NT2/D1 (cell line): ENCODE data around the gene LRRC8C.

Experiments
- YY1 ChIP-seq: IDR thresholded peaks from 2 replicates; pipeline ENCODE4 v1.6.1; 2011; ENCODE audit not compliant: insufficient read length, insufficient read depth
- ZNF274 ChIP-seq: IDR thresholded peaks from 2 replicates; pipeline ENCODE4 v1.6.1; 2011; ENCODE audit warnings: mild to moderate bottlenecking, low read depth, low read length

GRCh38 chr1:89760496-89760895 lies 127.6 kb downstream of the LRRC8C start:
- TF ChIP-seq ZNF274 (no peak), YY1 (no peak)
